GM12874 (cell line): ENCODE measurements around the gene CRYZL1.

Experiments
- CTCF ChIP-seq: IDR thresholded peaks from 2 replicates; pipeline ENCODE4 v1.5.1; 2011; ENCODE audit warnings: low read depth, mild to moderate bottlenecking, control low read depth, low read length, moderate library complexity; ENCODE audit not compliant: insufficient read depth

The CRYZL1 gene

DNA sequence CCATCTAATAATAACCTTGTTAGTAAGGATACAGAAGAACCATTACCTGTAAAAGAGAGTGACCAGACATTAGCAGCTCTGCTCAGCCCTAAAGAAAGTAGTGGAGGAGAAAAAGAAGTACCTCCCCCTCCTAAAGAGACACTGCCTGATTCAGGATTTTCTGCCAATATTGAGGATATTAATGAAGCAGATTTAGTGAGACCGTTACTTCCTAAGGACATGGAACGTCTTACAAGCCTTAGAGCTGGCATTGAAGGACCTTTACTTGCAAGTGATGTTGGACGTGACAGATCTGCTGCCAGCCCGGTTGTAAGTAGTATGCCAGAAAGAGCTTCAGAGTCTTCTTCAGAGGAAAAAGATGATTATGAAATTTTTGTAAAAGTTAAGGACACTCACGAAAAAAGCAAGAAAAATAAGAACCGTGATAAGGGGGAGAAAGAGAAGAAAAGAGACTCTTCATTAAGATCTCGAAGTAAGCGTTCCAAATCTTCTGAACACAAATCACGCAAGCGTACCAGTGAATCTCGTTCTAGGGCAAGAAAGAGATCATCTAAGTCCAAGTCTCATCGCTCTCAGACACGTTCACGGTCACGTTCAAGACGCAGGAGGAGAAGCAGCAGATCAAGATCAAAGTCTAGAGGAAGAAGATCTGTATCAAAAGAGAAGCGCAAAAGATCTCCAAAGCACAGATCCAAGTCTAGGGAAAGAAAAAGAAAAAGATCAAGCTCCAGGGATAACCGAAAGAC, 87.1 kb downstream of the CRYZL1 start:
- TF ChIP-seq CTCF: no peak

DNA sequence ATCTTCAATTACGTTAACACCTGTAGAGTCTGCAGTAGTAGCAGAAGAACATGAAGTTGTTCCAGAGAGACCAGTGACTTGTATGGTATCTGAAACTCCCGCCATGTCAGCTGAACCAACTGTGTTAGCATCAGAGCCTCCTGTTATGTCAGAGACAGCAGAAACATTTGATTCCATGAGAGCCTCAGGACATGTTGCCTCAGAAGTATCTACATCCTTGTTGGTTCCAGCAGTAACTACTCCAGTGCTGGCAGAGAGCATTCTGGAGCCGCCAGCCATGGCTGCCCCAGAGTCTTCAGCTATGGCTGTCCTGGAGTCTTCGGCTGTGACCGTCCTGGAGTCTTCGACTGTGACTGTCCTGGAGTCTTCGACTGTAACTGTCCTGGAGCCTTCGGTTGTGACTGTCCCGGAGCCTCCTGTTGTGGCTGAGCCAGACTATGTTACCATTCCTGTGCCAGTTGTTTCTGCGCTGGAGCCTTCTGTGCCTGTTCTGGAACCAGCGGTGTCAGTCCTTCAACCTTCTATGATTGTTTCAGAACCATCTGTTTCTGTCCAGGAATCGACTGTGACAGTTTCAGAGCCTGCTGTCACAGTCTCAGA, 88.4 kb downstream of the CRYZL1 start:
- no peak for TF ChIP-seq CTCF

GRCh38 chr21:33552093-33552998, 89.2 kb downstream of the CRYZL1 start:
- TF ChIP-seq CTCF: no peak

- no peak for TF ChIP-seq CTCF
Measured at GRCh38 chr21:33551664-33552063, 89.9 kb downstream of the CRYZL1 start.

DNA sequence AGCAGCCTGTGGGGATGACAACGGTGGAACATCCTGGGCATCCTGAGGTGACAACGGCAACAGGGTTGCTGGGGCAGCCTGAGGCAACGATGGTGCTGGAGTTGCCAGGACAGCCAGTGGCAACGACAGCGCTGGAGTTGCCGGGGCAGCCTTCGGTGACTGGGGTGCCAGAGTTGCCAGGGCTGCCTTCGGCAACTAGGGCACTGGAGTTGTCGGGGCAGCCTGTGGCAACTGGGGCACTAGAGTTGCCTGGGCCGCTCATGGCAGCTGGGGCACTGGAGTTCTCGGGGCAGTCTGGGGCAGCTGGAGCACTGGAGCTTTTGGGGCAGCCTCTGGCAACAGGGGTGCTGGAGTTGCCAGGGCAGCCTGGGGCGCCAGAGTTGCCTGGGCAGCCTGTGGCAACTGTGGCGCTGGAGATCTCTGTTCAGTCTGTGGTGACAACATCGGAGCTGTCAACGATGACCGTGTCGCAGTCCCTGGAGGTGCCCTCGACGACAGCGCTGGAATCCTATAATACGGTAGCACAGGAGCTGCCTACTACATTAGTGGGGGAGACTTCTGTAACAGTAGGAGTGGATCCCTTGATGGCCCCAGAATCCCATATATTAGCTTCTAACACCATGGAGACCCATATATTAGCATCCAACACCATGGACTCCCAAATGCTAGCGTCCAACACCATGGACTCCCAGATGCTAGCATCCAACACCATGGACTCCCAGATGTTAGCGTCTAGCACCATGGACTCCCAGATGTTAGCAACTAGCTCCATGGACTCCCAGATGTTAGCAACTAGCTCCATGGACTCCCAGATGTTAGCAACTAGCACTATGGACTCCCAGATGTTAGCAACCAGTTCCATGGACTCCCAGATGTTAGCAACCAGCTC, 90.5 kb downstream of the CRYZL1 start:
- no peak for TF ChIP-seq CTCF

- TF ChIP-seq CTCF: no peak
Measured at GRCh38 chr21:33549848-33550771, 91.4 kb downstream of the CRYZL1 start.
